ENCODE data around the gene PTPRT. TPM values are rescaled to one million over a fixed set of nuclear protein-coding genes. Genes with fewer than 3 reads are reported as not detected.

Gene PTPRT
- total and polyA plus RNA-seq, 11 donors: 0.04 to 2.5 (median 0.25) TPM; not detected in 2

DNA sequence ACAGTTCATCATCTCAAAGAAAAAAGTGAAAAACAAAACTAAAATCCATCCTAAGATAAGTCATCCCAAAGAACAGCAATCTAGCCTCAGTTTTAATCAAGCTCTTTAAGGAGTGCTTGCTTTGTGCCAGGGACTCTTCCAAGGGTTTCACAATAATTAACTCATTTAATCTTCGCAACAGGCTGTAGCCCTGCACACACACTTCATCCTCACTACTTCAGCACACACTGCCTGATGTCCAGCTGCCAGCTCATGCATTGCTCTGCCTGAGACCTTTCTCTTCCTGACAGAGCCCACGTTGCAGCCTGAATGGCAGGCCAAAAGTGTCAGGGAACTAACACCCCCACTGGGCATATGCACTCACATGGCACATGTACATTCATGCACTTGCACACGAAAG lies 21.2 kb upstream of the PTPRT start:
- Histone ChIP-seq H3K27me3 (peaks cover 0 to 18% (median 0%) of the 10 kb centered on the region in 9 donors), H3K36me3 (no peaks in the 10 kb centered on the region), H3K9me3 (no peaks in the 10 kb centered on the region), H3K4me3 (no peak overlapping the region), H3K4me1 (no peaks in the 10 kb centered on the region), H3K27ac (no peak overlapping the region)
- 39 to 63% (median 50%) methylated on average over 3 of the region's 3 CpGs for WGBS, 4 donors
- intact Hi-C loops (cut with DNase I): no loop called here
- DNase-seq (no peak), ATAC-seq (no peak)
- TF ChIP-seq POLR2A (IDR thresholded peaks at IDR 0.05): no peak
- no peak for TF ChIP-seq CTCF (IDR thresholded peaks at IDR 0.05)

GRCh38 chr20:43209831-43210230 lies 20.1 kb upstream of the PTPRT start:
- whole genome bisulfite sequencing, 4 donors: 66 to 76% (median 73%) methylated on average over 2 of the region's 2 CpGs
- ATAC-seq (no peak), DNase-seq (no peak)
- TF ChIP-seq CTCF (IDR thresholded peaks at IDR 0.05): no peak
- no peak for TF ChIP-seq POLR2A (IDR thresholded peaks at IDR 0.05)
- no peak overlapping the region for H3K4me3 ChIP-seq
- intact Hi-C loops (cut with DNase I): no loop called here
- no peaks in the 10 kb centered on the region for H3K36me3 ChIP-seq
- H3K27ac ChIP-seq: no peak overlapping the region
- no peaks in the 10 kb centered on the region for H3K4me1 ChIP-seq
- peaks cover 0 to 7% (median 0%) of the 10 kb centered on the region in 12 donors for H3K9me3 ChIP-seq
- peaks cover 0 to 10% (median 0%) of the 10 kb centered on the region in 9 donors for H3K27me3 ChIP-seq

GRCh38 chr20:43205699-43206098 lies 16.0 kb upstream of the PTPRT start:
- Histone ChIP-seq H3K27me3 (peaks cover 0 to 11% (median 0%) of the 10 kb centered on the region in 9 donors), H3K4me3 (no peak overlapping the region), H3K4me1 (no peaks in the 10 kb centered on the region), H3K27ac (no peak overlapping the region), H3K9me3 (peaks cover 0 to 7% (median 0%) of the 10 kb centered on the region in 12 donors), H3K36me3 (no peaks in the 10 kb centered on the region)
- 80 to 85% (median 82%) methylated on average over 4 of the region's 4 CpGs for WGBS, 4 donors
- intact Hi-C loops (cut with DNase I): no loop called here
- no peak for ATAC-seq
- no peak for TF ChIP-seq CTCF (IDR thresholded peaks at IDR 0.05)
- no peak for TF ChIP-seq POLR2A (IDR thresholded peaks at IDR 0.05)
- DNase-seq: no peak

DNA sequence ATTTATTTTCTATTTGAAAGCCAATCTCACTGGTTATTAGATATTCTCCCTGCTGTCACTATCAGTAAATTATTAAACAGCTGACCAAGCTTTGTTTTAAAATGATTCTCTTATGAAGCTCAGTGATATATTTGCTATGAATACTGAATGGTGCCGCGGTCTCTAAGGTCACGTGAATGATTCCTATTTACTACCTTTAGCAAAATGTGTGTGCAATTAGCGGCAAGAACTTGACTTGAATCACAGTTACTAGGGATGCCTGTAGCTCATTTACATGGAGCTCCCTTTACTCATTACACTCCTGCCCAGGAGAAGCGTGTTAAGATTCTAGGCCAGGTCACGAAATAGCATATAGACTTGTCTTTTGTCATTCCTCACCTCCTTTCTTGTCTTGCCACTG lies 12.4 kb upstream of the PTPRT start:
- Histone ChIP-seq H3K27me3 (peaks cover 0 to 22% (median 0%) of the 10 kb centered on the region in 9 donors), H3K36me3 (no peaks in the 10 kb centered on the region), H3K4me1 (no peaks in the 10 kb centered on the region), H3K9me3 (peaks cover 0 to 7% (median 0%) of the 10 kb centered on the region in 12 donors), H3K4me3 (no peak overlapping the region), H3K27ac (no peak overlapping the region)
- ATAC-seq: no peak
- intact Hi-C loops (cut with DNase I): no loop called here
- WGBS, 4 donors: 85 to 92% (median 86%) methylated on average over 6 of the region's 6 CpGs
- no peak for TF ChIP-seq CTCF (IDR thresholded peaks at IDR 0.05)
- no peak for TF ChIP-seq POLR2A (IDR thresholded peaks at IDR 0.05)
- no peak for DNase-seq
